DMS153 treated with DMSO at 0.1 percent for 48 hours (cell line): Measurements from ENCODE around the gene ANO3.
"Not testable (repeated sequence)": the region's sequence is repeated elsewhere in the genome, so short reads cannot be mapped to it uniquely, and the experiment has no call there.

ENCODE experiments used
- DNase-seq: peaks from one replicate; lab custom pipeline; 2025; ENCODE audit not compliant: unreplicated experiment; lab: John Stamatoyannopoulos, UW

Gene ANO3

GRCh38 chr11:26571861-26572654, 240.1 kb downstream of the ANO3 start, which contains the start of gene MUC15:
Gene MUC15, minus strand, starts transcription at chr11:26572263. Its CDS starts 5,169 bp downstream, at chr11:26567094.
- DNase-seq: no peak

GRCh38 chr11:26572770-26573402, 241.0 kb downstream of the ANO3 start:
- DNase-seq: no peak

GRCh38 chr11:26573896-26574295, 242.0 kb downstream of the ANO3 start:
- DNase-seq: no peak

DNA sequence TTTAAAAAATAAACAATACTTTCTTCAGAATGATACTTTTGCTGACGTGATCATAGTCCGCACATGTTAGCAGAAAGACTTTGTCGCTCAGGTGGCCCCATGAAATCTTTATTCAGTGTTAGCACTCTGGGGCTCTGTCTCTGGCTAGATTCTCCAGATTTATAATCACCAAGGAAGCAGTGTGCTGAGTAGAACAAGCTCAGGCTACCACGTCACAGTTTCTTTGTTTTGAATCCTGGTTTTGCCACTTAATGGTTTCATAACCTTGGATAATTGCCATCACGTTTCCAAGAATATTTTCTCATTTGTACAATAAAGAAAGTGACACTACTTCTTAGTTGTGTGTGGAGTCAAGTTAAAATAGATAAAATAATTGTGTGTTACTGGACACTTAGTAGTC, 244.0 kb downstream of the ANO3 start:
- no peak for DNase-seq

- DNase-seq: no peak
These were observed 247.2 kb downstream of the ANO3 start for GRCh38 chr11:26578998-26579661.

GRCh38 chr11:26579683-26580082, 247.8 kb downstream of the ANO3 start:
- no peak for DNase-seq

GRCh38 chr11:26580929-26581328, 249.0 kb downstream of the ANO3 start:
- DNase-seq: no peak

- no peak for DNase-seq
These were observed 251.6 kb downstream of the ANO3 start for GRCh38 chr11:26583550-26583949.

GRCh38 chr11:26584818-26585217, 252.9 kb downstream of the ANO3 start:
- no peak for DNase-seq

DNA sequence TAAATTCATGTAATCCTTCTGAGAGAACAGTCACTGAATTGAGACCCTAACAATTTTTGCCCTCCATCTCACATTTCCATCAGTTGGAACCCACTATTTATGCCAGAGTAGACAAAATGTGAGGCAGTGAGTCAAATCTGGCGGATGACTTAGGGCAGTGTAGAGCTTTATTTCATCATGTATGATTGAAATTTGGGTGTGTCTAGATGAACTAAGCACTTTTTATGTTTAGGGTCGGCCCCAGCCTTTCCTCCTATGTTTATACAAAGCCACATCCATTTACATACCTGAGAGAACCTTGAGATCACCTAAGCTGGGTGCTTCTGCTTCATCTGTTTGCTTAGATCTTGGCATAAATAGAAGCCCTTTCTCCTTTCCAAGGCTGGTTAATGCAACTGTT, 255.1 kb downstream of the ANO3 start:
- DNase-seq: no peak

GRCh38 chr11:26593691-26594090, 261.8 kb downstream of the ANO3 start:
- DNase-seq: no peak

DNA sequence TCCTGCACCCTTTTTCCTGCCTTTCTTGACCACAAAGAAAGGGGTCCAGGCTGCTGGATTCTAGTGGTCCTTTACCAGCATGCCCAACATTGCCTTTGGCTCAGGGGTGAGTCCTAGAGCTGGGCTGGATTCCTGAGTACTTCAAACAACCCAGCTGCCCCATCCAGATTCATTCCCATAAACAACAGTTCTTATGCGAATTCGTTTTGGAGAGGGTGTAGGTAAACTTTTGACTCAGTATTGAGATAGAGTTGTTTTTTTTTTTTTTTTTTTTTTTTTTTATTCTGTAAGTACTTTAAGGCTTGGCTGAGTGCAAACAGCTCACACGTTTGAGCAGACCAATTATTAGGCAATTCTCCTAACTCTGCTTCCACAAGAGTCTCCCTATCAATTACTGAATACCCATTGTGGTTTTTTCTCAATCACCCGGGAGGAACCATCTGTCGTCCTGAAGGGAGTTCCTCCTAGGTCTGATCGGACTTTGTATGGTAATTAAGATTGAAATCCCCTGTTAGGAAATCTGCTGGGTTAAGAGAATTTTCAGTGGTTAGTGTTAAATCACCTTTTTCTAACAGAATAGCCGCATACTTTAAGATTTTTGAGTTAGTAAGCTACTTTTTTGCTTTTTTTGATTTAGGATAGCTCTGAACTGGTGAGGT, 263.4 kb downstream of the ANO3 start:
- not testable (repeated sequence) for DNase-seq

DNA sequence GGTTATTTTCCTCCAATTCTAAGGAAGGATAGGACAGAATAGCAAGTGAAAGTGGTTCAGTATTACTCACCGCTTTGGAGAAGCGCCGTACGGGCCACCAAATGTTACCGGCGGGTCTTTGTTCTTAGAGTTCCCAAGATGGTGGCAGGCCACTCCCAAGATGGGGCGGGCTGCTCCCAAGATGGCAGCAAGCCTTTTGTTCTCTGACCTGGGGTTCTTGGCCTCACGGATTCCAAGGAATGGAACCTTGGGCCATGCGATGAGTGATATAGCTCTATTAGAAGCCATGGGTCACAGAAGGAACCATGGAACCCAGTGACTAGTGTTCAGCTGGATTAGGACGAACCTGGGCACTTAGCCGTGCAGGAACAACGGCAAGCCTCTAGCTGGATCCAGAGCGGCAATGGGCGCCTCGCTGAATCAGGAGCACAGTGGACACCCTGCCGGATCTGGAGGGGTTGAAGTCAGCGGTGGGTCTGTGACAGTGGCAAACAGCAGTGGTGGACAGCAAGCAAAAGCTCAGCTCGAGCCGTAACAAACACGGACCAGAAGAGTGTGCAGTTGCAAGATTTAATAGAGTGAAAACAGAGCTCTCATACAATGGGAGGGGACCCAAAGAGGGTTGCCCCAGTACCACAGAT, 265.2 kb downstream of the ANO3 start:
- not testable (repeated sequence) for DNase-seq

DNA sequence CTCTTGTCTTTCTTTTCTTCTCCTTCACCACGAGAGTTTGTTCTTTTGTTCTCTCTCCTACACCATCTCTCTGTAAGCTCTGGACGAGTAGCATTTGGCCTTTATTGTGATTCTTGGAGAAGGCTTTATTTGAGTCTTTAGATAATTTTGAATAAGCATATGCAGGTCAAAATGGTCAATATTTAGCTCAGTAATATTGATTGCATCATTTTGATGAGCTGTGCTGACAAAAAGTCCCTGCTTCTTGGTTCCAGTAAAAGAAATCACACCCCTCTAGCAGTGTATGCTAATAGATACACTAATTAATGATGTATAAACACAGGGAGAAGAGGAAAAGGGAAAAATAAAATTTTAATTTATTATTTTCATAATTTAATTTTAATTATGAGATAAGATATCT, 266.0 kb downstream of the ANO3 start:
- no peak for DNase-seq

DNA sequence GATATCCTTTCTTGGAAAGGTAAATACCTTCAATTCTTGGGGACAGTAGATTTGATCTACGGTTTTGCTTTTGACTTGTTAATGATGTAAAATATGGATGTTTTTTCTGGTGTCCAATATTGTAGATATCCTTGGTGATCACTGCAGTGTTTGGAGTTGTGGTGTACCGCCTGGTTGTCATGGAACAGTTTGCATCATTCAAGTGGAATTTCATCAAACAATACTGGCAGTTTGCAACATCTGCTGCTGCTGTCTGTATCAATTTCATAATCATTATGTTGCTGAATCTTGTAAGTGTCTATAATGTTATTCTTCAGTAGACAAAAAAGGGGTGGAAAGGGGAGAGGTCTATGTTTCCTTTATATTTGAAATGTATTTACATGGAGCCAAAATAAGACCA, 267.5 kb downstream of the ANO3 start:
- no peak for DNase-seq

- DNase-seq: no peak
These were observed 268.0 kb downstream of the ANO3 start for GRCh38 chr11:26599876-26600434.

GRCh38 chr11:26607725-26608506, 276.0 kb downstream of the ANO3 start:
- no peak for DNase-seq

- DNase-seq: no peak
These were observed 276.7 kb downstream of the ANO3 start for GRCh38 chr11:26608507-26609146.

DNA sequence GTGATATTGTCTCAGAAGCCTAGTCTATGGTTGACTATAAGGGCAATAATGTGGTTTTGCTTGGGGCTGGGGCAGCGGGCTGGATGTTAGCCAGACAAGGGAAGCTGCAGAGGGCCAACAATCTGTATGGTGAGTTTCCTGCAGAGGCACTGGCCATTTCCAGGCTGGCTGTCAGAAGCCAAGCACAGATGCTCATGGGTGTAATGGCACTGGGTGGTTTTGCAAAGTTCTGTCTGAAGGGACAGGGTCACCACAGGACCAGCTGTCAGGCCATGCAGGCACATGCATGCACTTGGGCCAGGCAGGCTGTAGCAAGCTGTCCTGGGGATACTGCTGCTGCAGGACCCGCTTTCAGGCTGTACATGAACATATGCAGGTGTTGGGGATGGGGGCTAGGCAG, 281.8 kb downstream of the ANO3 start:
- no peak for DNase-seq
